PC-3 (cell line): Measurements from ENCODE around the gene GSG1L. TPM values are rescaled to one million over a fixed set of nuclear protein-coding genes. Genes with fewer than 3 reads are reported as not detected.

Experiments
- ATAC-seq: fragments of 200-7000 bp; cut with Tn5 transposase; 2 replicates; pipeline ENCODE4 v1.9.1; 2020; ENCODE audit warnings: mild to moderate bottlenecking, moderate library complexity
- BruUV-seq: library from RNA; stranded (reverse); fragments of 400-500 nt; replicated peaks from 2 replicates; lab custom pipeline; 2021; lab: Mats Ljungman, UMichigan
- CTCF ChIA-PET: fragments of 300-600 bp; sonication (Branson Sonifier 250); formaldehyde crosslinking; loops from one replicate; lab custom pipeline; 2022; ENCODE audit warnings: antibody characterized with exemption; lab: Charles Lee
- POLR2A ChIA-PET: fragments of 300-600 bp; sonication (Branson Sonifier 250); formaldehyde crosslinking; loops from one replicate; lab custom pipeline; 2022; ENCODE audit warnings: antibody characterized with exemption; ENCODE audit not compliant: unreplicated experiment; lab: Charles Lee
- DNase-seq: peaks from one replicate; pipeline ENCODE4 v3.0.0-alpha.2; 2015
- H2AFZ ChIP-seq: fragments of 300-600 bp; sonication (generic); 2 replicates; pipeline ENCODE4 v1.6.0; 2016; ENCODE audit warnings: antibody characterized with exemption, low read length
- H3F3A ChIP-seq: fragments of 300-600 bp; sonication (generic); one replicate; pipeline ENCODE4 v1.6.0; 2017; ENCODE audit warnings: antibody characterized with exemption, low read length, control low read depth, mild to moderate bottlenecking; ENCODE audit not compliant: unreplicated experiment
- H3K27ac ChIP-seq: fragments of 300-600 bp; sonication (generic); 2 replicates; pipeline ENCODE4 v1.5.1; 2016; ENCODE audit warnings: mild to moderate bottlenecking, low read length
- H3K27me3 ChIP-seq: fragments of 300-600 bp; sonication (generic); 2 replicates; pipeline ENCODE4 v1.6.1; 2016; ENCODE audit warnings: low read length, mixed read lengths
- H3K36me3 ChIP-seq: fragments of 300-600 bp; sonication (generic); 2 replicates; pipeline ENCODE4 v1.6.1; 2016; ENCODE audit warnings: low read depth, mixed run types, low read length, mixed read lengths
- H3K4me1 ChIP-seq: fragments of 300-600 bp; sonication (generic); 2 replicates; pipeline ENCODE4 v1.5.1; 2016; ENCODE audit warnings: low read length; ENCODE audit not compliant: insufficient read depth
- H3K4me2 ChIP-seq: fragments of 300-600 bp; sonication (generic); 2 replicates; pipeline ENCODE4 v1.6.0; 2016; ENCODE audit warnings: low read length
- H3K4me3 ChIP-seq: fragments of 300-600 bp; sonication (generic); 2 replicates; pipeline ENCODE4 v1.5.1; 2016; ENCODE audit warnings: mild to moderate bottlenecking, low read length, mixed read lengths
- H3K79me2 ChIP-seq: fragments of 300-600 bp; sonication (generic); 2 replicates; pipeline ENCODE4 v1.6.1; 2017; ENCODE audit warnings: low read length, mixed read lengths
- H3K9ac ChIP-seq: fragments of 300-600 bp; sonication (generic); 2 replicates; pipeline ENCODE4 v1.6.0; 2016; ENCODE audit warnings: mild to moderate bottlenecking, low read length
- H3K9me2 ChIP-seq: fragments of 300-600 bp; sonication (generic); replicated peaks from 2 replicates; pipeline ENCODE4 v1.6.1; 2016; ENCODE audit warnings: mixed run types, low read length, mixed read lengths
- H3K9me3 ChIP-seq: fragments of 300-600 bp; sonication (generic); 2 replicates; pipeline ENCODE4 v1.6.1; 2016; ENCODE audit warnings: low read length, mixed read lengths
- H4K20me1 ChIP-seq: fragments of 300-600 bp; sonication (generic); 2 replicates; pipeline ENCODE4 v1.6.1; 2016; ENCODE audit warnings: low read length, mixed read lengths
- EZH2 ChIP-seq: fragments of 300-600 bp; sonication (generic); IDR thresholded peaks from one replicate; pipeline ENCODE4 v1.6.1; 2017; ENCODE audit warnings: antibody characterized with exemption, mild to moderate bottlenecking, low read length; ENCODE audit not compliant: unreplicated experiment
- EZH2phosphoT487 ChIP-seq: fragments of 300-600 bp; sonication (generic); IDR thresholded peaks from 2 replicates; pipeline ENCODE4 v1.6.1; 2018; ENCODE audit warnings: mild to moderate bottlenecking, antibody characterized with exemption, low read length, borderline replicate concordance
- intact Hi-C: fragments of 100-400 bp; cut with micrococcal nuclease; formaldehyde crosslinking; loops from 2 replicates; pipeline ENCODE4 v1.9.0; 2023
- total RNA-seq: library from RNA; depleted of rRNA; stranded (reverse); fragments of >200 nt; gene quantifications from 2 replicates; pipeline ENCODE4 v1.2.3, GENCODE V29; 2014
- TF ChIP-seq, protein P1 (sequence below): fragments of 300-600 bp; sonication (generic); conservative IDR thresholded peaks from 2 replicates; pipeline ENCODE4 v1.5.1; 2017; ENCODE audit warnings: antibody characterized with exemption, low read depth, mild to moderate bottlenecking, low read length

GSG1L gene
- total RNA-seq, 1 experiment from 2014 or later = not detected

- ATAC-seq = no peak
- Histone ChIP-seq H3K4me3 (no peak overlapping the region), H4K20me1 (no peaks in the 10 kb centered on the region), H3K9me2 (no peaks in the 10 kb centered on the region), H3K4me2 (no peak overlapping the region), H3K9me3 (no peaks in the 10 kb centered on the region), H3K36me3 (no peaks in the 10 kb centered on the region), H3K79me2 (no peaks in the 10 kb centered on the region), H3F3A (no peaks in the 10 kb centered on the region), H3K27ac (no peak overlapping the region), H3K27me3 (no peaks in the 10 kb centered on the region), H3K4me1 (no peaks in the 10 kb centered on the region), H3K9ac (no peak overlapping the region), H2AFZ (no peak overlapping the region)
- ChIA-PET POLR2A (no interaction called here), CTCF (no interaction called here)
- no peak for DNase-seq
- intact Hi-C loops = no loop called here
- BruUV-seq = no TSS peak
- TF ChIP-seq, protein P1, sequence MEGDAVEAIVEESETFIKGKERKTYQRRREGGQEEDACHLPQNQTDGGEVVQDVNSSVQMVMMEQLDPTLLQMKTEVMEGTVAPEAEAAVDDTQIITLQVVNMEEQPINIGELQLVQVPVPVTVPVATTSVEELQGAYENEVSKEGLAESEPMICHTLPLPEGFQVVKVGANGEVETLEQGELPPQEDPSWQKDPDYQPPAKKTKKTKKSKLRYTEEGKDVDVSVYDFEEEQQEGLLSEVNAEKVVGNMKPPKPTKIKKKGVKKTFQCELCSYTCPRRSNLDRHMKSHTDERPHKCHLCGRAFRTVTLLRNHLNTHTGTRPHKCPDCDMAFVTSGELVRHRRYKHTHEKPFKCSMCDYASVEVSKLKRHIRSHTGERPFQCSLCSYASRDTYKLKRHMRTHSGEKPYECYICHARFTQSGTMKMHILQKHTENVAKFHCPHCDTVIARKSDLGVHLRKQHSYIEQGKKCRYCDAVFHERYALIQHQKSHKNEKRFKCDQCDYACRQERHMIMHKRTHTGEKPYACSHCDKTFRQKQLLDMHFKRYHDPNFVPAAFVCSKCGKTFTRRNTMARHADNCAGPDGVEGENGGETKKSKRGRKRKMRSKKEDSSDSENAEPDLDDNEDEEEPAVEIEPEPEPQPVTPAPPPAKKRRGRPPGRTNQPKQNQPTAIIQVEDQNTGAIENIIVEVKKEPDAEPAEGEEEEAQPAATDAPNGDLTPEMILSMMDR = no peak
- TF ChIP-seq EZH2 (no peak), EZH2phosphoT487 (no peak)
These were observed 278.2 kb downstream of the GSG1L start for GRCh38 chr16:27785307-27785678.

GRCh38 chr16:27784351-27785306 is 278.9 kb downstream of the GSG1L start:
- Histone ChIP-seq H3K4me1 (no peaks in the 10 kb centered on the region), H3K9ac (no peak overlapping the region), H3F3A (no peaks in the 10 kb centered on the region), H3K9me3 (no peaks in the 10 kb centered on the region), H3K4me3 (no peak overlapping the region), H3K4me2 (no peak overlapping the region), H3K36me3 (no peaks in the 10 kb centered on the region), H4K20me1 (no peaks in the 10 kb centered on the region), H3K27ac (no peak overlapping the region), H3K79me2 (no peaks in the 10 kb centered on the region), H3K9me2 (no peaks in the 10 kb centered on the region), H3K27me3 (no peaks in the 10 kb centered on the region), H2AFZ (no peak overlapping the region)
- no TSS peak for BruUV-seq
- ChIA-PET POLR2A (no interaction called here), CTCF (no interaction called here)
- TF ChIP-seq, protein P1 = no peak
- TF ChIP-seq EZH2phosphoT487 = no peak
- DNase-seq (no peak), ATAC-seq (no peak)
- intact Hi-C loops = no loop called here
